ENCODE results near the gene MED22. TPM values are rescaled to one million over a fixed set of nuclear protein-coding genes. Genes with fewer than 3 reads are reported as not detected.
"Not testable (repeated sequence)": the region's sequence is repeated elsewhere in the genome, so short reads cannot be mapped to it uniquely, and the experiment has no call there.

The MED22 gene
- polyA plus RNA-seq, 10 donors: 18.3 to 24.6 (median 21.5) TPM

- no peak for DNase-seq
These were observed 8.3 kb downstream of the MED22 start for GRCh38 chr9:133339641-133340040.

- peak; percentile 89 to 97 (median 92) for DNase-seq
These were observed 11.8 kb downstream of the MED22 start, which contains the start of gene SURF6 for GRCh38 chr9:133335924-133336811. Gene SURF6 (minus strand): TSS chr9:133336188. CDS start chr9:133336132, 56 bp downstream.

DNA sequence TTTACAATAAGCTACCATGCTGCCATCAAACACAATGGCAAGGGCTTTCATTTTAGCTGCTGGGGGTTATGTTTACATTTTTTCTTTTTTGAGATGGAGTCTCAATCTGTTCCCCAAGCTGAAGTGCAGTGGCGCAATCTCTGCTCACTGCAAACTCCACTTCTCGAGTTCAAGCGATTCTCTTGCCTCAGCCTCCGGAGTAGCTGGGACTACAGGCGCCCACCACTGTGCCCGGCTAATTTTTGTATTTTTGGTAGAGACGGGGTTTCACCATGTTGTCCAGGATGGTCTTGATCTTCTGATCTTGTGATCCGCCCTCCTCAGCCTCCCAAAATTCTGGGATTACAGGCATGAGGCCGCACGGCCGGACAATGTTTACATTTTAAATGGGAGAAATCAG is 13.0 kb downstream of the MED22 start:
- DNase-seq: not testable (repeated sequence)

DNA sequence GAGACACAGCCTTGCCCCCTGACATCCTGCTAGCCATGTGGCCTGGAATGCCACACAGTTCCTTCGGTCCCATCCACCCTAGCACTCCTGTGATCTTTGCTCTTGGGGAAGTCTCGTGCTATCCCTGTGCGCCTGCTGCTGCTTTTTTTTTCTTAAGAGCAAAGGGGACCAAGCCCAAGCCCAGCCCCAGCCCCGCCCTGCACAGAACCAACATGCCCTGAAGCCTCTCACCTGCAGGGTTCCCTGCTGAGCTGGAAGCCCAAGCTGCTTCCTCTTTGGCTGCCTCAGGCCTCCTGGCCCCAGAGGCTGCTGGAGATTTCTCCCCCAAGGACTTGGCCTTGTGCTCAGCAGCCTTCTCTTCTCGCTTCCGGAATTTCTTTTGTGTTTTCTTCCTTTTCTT is 13.8 kb downstream of the MED22 start:
- DNase-seq: no peak

DNA sequence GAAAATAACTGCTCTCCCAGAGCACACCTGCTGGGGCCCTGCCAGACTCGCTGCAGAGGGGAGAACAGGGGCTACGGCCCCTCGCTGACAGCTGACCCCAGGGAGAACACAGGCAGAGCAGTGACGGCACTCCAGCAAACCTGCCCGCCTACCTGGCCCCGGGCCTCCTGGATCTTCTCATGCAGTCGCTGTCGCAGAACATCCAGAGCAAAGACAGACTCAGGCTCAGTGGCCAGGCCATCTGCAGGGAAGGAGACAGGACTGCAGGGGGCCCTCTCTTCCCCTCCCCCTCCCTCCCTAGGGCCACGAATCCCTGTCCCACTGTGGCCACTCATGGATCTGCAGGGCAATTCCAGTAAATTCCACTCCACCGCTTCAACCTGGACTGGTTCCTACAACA is 14.4 kb downstream of the MED22 start:
- no peak for DNase-seq

GRCh38 chr9:133333011-133333410 is 14.9 kb downstream of the MED22 start:
- DNase-seq: no peak

- DNase-seq: no peak
These were observed 15.6 kb downstream of the MED22 start for GRCh38 chr9:133332381-133332730.

DNA sequence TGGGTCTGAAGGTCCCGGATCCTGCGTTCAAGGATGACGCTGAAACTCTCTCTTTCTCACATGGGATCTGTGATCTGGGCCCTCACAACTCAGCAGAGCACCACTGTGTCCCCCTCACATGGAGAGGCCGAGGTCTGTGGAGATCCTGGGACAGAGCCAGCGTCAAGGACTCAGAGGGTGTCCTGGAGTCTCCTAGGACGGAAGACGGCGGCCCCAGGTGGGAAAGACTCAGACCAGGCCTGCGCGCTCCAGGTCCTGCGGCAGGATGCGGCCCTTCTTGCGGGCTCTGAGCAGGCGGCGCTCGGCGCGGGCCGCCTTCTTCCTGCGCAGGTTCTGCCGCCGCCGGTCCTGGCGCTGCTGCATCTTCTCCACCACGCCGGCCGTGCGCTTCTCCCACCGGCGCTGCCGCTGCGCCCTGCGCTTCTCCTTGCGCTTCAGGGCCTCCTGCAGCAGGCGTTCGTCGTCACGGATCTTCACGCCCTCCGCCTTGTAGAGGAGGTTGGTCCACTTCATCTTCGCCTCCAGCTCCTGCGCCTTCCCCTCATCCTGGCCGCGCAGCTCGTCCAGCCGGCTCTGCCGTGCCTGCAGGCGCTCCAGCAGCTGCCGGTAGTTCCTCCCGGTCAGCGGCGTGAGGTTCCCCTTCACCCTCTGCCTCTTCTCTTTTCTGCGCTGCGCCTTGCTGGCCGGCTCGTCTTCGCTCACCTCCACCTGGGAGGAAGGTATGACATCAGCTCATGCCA is 16.1 kb downstream of the MED22 start:
- no peak for DNase-seq

GRCh38 chr9:133331221-133331620 is 16.7 kb downstream of the MED22 start:
- DNase-seq: no peak

DNA sequence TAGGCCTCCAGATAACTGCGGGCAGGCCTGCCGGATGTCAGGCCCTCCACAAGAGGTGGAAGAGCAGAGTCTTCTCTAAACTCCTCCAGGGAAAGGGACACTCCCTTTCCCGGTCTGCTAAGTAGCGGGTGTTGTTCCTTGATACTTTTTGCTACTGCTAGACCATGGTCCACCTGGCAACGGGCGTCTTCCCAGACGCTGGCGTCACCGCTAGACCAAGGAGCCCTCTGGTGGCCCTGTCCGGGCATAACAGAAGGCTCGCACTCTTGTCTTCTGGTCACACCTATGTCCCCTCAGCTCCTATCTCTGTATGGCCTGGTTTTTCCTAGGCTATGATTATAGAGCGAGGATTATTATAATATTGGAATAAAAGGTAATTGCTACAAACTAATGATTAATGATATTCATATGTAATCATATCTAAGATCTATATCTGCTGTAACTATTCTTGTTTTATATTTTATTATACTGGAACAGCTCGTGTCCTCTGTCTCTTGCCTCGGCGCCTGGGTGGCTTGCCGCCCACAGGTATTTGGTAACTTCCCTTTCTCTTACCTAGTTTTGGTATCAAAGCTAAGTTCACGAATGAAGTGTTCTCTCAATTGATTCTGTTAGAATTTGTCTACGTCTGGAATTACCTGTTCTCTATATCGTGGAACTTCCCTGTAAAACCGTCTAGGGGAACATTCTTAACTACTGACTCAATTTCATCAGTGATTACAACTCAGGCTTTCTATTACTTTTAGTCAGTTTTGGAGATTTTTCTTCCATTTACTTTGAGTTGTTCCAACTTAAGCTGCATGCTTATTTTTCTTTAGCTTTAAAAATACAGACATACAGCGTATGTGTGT is 18.4 kb downstream of the MED22 start:
- peak in 1 of 3 donors; percentile 30 for DNase-seq

GRCh38 chr9:133327834-133328484 is 20.0 kb downstream of the MED22 start:
- no peak for DNase-seq

DNA sequence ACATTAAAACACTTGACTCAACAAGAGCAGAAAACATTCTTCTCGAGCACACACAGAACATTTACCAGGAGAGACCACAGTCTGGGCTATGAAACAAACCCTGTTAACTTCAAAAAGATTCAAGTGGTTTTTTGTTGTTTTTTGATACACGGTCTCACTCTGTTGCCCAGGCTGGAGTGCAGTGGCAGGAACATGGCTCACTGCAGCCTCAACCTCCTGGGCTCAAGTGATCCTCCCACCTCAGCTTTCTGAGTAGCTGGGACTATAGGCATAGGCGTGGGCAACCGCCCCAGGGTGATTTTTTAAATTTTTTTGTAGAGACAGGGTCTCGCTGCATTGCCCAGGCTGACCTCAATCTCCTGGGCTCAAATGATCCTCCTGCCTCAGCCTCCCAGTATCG is 20.9 kb downstream of the MED22 start:
- DNase-seq: not testable (repeated sequence)

GRCh38 chr9:133323991-133324703 is 23.8 kb downstream of the MED22 start:
- no peak for DNase-seq

GRCh38 chr9:133323211-133323610 is 24.7 kb downstream of the MED22 start:
- no peak for DNase-seq

- no peak for DNase-seq
These were observed 25.2 kb downstream of the MED22 start for GRCh38 chr9:133322701-133323100.

GRCh38 chr9:133321411-133321935 is 26.5 kb downstream of the MED22 start:
- DNase-seq: no peak

DNA sequence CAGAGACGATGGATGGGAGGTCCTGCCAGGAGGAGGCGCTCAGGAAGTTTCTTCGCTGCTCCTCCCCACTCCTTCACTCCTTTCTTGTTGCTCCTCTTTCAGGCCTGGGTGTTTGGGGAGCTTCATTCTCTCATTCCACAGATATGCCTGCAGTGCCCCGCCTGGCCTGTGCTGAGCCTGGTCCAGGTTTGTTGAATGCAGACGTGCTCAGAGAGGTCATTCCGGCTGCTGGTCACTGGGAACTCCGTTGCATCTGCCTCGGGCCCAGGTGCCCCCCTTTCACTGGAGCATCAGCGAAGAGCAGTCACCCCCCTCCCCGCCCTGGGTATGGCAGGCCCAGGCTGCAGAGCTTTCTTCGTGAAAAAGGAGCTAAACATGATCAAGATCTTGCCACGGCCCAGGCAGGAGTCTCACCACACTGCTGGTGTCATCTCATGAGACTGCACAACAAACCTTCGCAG is 27.5 kb downstream of the MED22 start:
- no peak for DNase-seq

DNA sequence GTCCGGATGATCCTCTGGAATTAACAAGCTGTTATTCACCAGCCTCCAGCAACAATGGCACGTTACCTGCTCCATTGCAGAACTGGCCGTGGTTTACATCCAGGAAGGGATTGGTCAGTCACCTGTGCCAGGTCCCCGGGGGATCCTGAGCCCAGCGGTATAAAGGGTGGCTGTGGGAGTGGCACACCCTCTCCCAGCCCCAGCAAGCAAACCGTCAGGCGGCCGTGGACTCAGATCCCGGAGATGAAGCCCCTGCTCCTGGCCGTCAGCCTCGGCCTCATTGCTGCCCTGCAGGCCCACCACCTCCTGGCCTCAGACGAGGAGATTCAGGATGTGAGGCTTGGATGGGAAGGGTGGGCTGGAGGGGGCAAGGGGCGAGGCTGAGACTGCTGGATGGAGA is 30.4 kb downstream of the MED22 start:
- not testable (repeated sequence) for DNase-seq

DNA sequence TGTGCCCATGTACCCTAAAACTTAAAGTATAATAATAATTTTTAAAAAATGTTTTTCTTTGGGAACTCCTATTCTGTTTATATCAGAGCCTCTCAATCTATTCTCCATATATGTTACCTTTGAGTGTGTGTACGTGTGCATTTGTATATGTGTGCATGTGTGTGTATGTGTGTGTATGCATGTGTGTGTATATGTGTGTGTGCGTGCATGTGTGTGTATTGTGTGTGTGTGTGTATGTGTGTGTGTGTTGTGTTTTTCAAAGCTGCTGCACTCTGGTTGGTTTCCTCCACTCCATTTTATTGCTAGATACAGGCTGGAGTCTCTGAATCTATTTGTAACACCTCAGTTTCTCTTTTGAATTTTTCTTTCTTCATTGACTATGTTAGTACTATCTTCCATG is 31.9 kb downstream of the MED22 start:
- no peak for DNase-seq

DNA sequence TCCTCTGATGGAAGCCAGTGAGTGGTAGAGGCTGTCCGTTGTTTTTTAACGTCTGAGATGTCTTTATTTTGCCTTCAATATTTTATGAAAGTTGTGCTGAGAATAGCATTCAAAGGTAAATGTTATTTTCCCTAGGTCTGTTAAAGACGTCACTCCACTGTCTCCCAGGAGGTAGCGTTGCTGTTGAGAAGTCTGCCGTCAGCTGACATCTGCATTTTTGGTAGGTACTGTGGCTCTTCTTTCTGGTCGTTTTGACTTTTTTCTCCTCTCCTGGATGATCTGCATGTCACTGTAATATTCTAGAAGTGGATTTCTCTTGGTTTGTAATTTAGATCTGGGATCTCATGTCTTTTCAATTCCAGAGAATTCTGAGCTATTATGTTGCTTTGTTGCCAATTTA is 38.3 kb downstream of the MED22 start:
- no peak for DNase-seq

Data from muscle of back (tissue), 11 donors.